Fibroblast of lung (primary cell): ENCODE data around the gene YIPF2. TPM values are rescaled to one million over a fixed set of nuclear protein-coding genes. Genes with fewer than 3 reads are reported as not detected.

ENCODE experiments used
- DNase-seq, 2 donors: peaks; one replicate each; pipeline versions ENCODE4 v3.0.0 to v3.0.0-alpha.2; 2010; ENCODE audit warnings: low read depth in 2 of 2
- H2AFZ ChIP-seq: 2 replicates; pipeline ENCODE4 v1.5.1; 2012; ENCODE audit warnings: low read length, control low read depth, inconsistent platforms
- H3K27ac ChIP-seq: 2 replicates; pipeline ENCODE4 v1.5.1; 2011; ENCODE audit warnings: low read length, control low read depth; ENCODE audit not compliant: insufficient read depth
- H3K27me3 ChIP-seq: 2 replicates; pipeline ENCODE4 v1.5.1; 2011; ENCODE audit warnings: mild to moderate bottlenecking, low read length; ENCODE audit not compliant: control insufficient read depth, insufficient read depth
- H3K36me3 ChIP-seq: 2 replicates; pipeline ENCODE4 v1.5.1; 2011; ENCODE audit warnings: low read length; ENCODE audit not compliant: control insufficient read depth, insufficient read depth
- H3K4me1 ChIP-seq: 2 replicates; pipeline ENCODE4 v1.5.1; 2011; ENCODE audit warnings: low read length; ENCODE audit not compliant: control insufficient read depth, insufficient read depth; ENCODE audit errors: extremely low read depth
- H3K4me2 ChIP-seq: 2 replicates; pipeline ENCODE4 v1.5.1; 2011; ENCODE audit warnings: low read length, control low read depth; ENCODE audit not compliant: insufficient read depth; ENCODE audit errors: extremely low read depth
- H3K4me3 ChIP-seq, 4 experiments: fragments of 200-600 bp in 1 of 4; sonication (generic) in 1 of 4; replicated peaks in 1 of 4; 2 replicates each; pipeline ENCODE4 v1.5.1; 2011 to 2016; ENCODE audit warnings: low read length in 4 of 4, low read depth in 3 of 4, mild to moderate bottlenecking in 3 of 4, control low read depth in 2 of 4, inconsistent platforms in 1 of 4, mixed read lengths in 1 of 4; ENCODE audit not compliant: insufficient read depth in 1 of 4; ENCODE audit errors: control extremely low read depth in 1 of 4
- H3K79me2 ChIP-seq: 2 replicates; pipeline ENCODE4 v1.5.1; 2012; ENCODE audit warnings: mild to moderate bottlenecking, low read length, inconsistent platforms; ENCODE audit not compliant: control insufficient read depth, insufficient read depth
- H3K9ac ChIP-seq: 2 replicates; pipeline ENCODE4 v1.5.1; 2011; ENCODE audit warnings: mild to moderate bottlenecking, low read length, control low read depth; ENCODE audit not compliant: insufficient read depth
- H3K9me3 ChIP-seq: 2 replicates; pipeline ENCODE4 v1.5.1; 2012; ENCODE audit warnings: low read depth, low read length; ENCODE audit not compliant: control insufficient read depth, insufficient read depth
- H4K20me1 ChIP-seq: 2 replicates; pipeline ENCODE4 v1.5.1; 2011; ENCODE audit warnings: low read length; ENCODE audit not compliant: control insufficient read depth, insufficient read depth; ENCODE audit errors: extremely low read depth
- EZH2 ChIP-seq: IDR thresholded peaks from 2 replicates; pipeline ENCODE4 v1.5.1; 2012; ENCODE audit warnings: low read length, control low read depth, mild to moderate bottlenecking; ENCODE audit errors: missing control alignments
- polyA minus RNA-seq: library from RNA; depleted of rRNA, polyadenylated mRNA; stranded (reverse); fragments of >200 nt; gene quantifications from 2 replicates; pipeline ENCODE4 v1.2.3, GENCODE V29; 2011; ENCODE audit warnings: low replicate concordance
- polyA plus RNA-seq, 2 donors: library from polyadenylated mRNA; depleted of rRNA in 1 of 2; stranded (reverse) in 1 of 2; unstranded in 1 of 2; fragments of >200 nt; gene quantifications; 2 replicates each; pipeline ENCODE4 v1.2.1, GENCODE V29; 2011 to 2012; ENCODE audit warnings: missing spikeins in 1 of 2
- total RNA-seq: library from RNA; depleted of rRNA; stranded (reverse); fragments of >200 nt; gene quantifications from 2 replicates; pipeline ENCODE4 v1.2.1, GENCODE V29; 2014
- TF ChIP-seq, protein P1 (sequence below), 2 donors: IDR thresholded peaks in 1 of 2; conservative IDR thresholded peaks in 1 of 2; 1 replicate in 1 of 2; 2 replicates in 1 of 2; pipeline ENCODE4 v1.5.1; 2011 to 2012; ENCODE audit warnings: low read length in 2 of 2, control low read depth in 1 of 2, inconsistent platforms in 1 of 2, low read depth in 1 of 2, mild to moderate bottlenecking in 1 of 2

Gene YIPF2
- total RNA-seq = 83.7 and 118 TPM in 2 replicates
- 31.6 and 41.5 TPM in 2 replicates for polyA plus RNA-seq
- polyA plus RNA-seq (2012) = 59.6 and 61.4 TPM in 2 replicates
- 67.4 and 81.6 TPM in 2 replicates for polyA minus RNA-seq

DNA sequence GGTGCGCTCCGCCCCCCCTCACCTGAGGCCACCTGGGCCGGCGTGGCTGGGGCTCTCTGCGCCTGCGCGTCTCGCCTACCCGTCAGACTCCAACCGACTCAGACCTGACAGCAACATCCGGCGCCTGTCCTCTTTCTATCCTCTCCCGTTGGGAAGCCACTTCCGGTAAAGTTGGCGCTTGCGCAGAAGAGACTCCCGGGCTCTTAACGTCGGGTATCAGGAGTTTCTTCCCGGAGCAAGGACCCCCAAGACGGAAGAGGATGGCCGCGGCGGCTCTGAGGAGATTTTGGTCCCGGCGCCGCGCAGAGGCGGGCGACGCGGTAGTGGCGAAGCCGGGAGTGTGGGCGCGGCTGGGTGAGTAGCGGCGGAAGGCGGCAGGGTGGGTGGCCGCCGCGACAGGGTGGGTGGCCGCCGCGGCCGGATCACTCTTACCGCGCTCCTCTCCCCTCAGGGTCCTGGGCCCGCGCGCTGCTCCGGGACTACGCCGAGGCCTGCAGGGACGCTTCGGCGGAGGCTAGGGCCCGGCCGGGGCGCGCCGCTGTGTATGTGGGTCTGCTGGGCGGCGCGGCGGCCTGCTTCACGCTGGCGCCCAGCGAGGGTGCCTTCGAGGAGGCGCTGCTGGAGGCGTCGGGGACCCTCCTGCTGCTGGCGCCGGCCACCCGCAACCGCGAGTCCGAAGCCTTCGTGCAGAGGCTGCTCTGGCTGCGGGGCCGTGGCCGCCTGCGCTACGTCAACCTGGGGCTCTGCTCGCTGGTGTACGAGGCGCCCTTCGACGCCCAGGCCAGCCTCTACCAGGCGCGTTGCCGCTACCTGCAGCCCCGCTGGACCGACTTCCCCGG is at the start of gene YIPF2, which contains the start of gene TIMM29:
Gene YIPF2 (minus strand): TSS at position 77 of the 839 bp plus-strand sequence. CDS start 229 bp downstream, outside the sequence.
Gene TIMM29 (plus strand): TSS at position 249 of the 839 bp plus-strand sequence. CDS start 12 bp downstream, at position 261.
- peak within 1 kb of the TSS; percentile 69 for H3K27ac ChIP-seq
- TF ChIP-seq EZH2 = no peak
- TF ChIP-seq, protein P1, sequence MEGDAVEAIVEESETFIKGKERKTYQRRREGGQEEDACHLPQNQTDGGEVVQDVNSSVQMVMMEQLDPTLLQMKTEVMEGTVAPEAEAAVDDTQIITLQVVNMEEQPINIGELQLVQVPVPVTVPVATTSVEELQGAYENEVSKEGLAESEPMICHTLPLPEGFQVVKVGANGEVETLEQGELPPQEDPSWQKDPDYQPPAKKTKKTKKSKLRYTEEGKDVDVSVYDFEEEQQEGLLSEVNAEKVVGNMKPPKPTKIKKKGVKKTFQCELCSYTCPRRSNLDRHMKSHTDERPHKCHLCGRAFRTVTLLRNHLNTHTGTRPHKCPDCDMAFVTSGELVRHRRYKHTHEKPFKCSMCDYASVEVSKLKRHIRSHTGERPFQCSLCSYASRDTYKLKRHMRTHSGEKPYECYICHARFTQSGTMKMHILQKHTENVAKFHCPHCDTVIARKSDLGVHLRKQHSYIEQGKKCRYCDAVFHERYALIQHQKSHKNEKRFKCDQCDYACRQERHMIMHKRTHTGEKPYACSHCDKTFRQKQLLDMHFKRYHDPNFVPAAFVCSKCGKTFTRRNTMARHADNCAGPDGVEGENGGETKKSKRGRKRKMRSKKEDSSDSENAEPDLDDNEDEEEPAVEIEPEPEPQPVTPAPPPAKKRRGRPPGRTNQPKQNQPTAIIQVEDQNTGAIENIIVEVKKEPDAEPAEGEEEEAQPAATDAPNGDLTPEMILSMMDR (conservative IDR thresholded peaks at IDR 0.05 in 1 of 2, IDR thresholded peaks at IDR 0.05 in 1 of 2; ENCODE audit: low read depth in 1 of 2, low read length in 2 of 2) = no peak

DNA sequence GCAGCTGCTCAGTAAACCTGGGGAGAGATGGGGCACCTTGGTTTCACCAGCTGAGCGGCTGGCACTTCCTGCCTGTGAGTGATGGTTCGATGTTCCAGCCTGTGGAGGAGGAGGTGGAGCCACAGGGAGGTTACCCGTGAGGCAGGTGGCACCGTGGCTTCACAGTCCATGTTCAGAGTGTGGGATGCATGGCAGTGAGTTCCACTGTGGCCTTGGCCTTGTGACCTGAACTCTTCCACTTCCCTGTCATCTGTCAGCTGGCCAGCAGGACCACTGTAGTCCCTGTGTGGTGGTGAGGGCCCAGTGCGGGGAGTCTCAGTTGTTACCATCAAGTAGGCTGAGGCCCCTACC is 49.3 kb upstream of the YIPF2 start:
- Histone ChIP-seq H3K4me1 (peaks cover 15% of the 10 kb centered on the region), H3K27ac (no peak overlapping the region), H3K27me3 (no peaks in the 10 kb centered on the region), H3K36me3 (no peaks in the 10 kb centered on the region), H4K20me1 (peaks cover 2% of the 10 kb centered on the region), H3K9me3 (no peaks in the 10 kb centered on the region), H2AFZ (no peak overlapping the region), H3K79me2 (peaks cover 83% of the 10 kb centered on the region), H3K4me2 (no peak overlapping the region), H3K4me3 (no peak overlapping the region), H3K9ac (no peak overlapping the region)
- no peak for DNase-seq
- TF ChIP-seq EZH2 = no peak
- TF ChIP-seq, protein P1 (conservative IDR thresholded peaks at IDR 0.05 in 1 of 2, IDR thresholded peaks at IDR 0.05 in 1 of 2; ENCODE audit: low read depth in 1 of 2, low read length in 2 of 2) = no peak

More for the DNA sequence above, at the start of gene YIPF2, which contains the start of gene TIMM29:
- Histone ChIP-seq H3K4me1 (peaks cover 5% of the 10 kb centered on the region), H3K36me3 (peaks cover 6% of the 10 kb centered on the region), H3K79me2 (peaks cover 35% of the 10 kb centered on the region), H2AFZ (peak within 1 kb of the TSS; percentile 53), H3K4me3 (peak within 1 kb of the TSS; percentile 71 to 90 (median 80)), H3K27me3 (no peaks in the 10 kb centered on the region), H3K4me2 (peak within 1 kb of the TSS; percentile 86), H3K9me3 (no peaks in the 10 kb centered on the region), H4K20me1 (no peaks in the 10 kb centered on the region), H3K9ac (peak within 1 kb of the TSS; percentile 85)
- DNase-seq = peak; percentile 95 to 98

DNA sequence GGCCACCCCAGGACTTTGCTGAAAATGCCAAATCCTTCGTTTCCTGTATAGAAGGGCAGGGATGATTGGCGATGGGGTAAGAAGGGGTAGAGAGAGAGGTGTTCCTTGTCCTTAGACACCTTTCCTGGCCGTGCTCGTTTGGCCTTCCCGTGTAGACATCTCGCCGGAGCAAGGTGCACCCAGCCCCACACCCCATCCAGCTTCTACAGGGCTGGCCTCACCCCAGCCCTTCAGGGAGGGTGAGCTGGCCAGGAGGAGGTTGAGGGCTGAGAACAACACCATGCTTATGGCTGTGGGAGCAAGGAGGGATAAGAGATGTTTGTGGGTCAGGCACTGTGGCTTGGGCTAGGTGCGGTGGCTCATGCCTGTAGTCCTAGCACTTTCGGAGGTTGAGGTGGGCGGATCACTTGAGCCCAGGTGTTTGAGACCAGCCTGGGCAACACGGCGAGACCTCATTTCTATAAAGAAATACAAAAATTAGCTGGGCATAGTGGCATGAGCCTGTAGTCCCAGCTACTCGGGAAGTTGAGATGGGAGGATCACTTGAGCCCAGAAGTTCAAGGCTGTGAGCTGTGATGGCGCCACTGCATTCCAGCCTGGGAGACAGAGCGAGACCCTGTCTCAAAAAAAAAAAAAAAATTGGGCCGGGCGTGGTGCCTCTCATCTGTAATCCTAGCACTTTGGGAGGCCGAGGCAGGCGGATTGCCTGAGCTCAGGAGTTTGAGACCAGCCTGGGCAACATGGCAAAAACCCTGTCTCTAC is 47.9 kb upstream of the YIPF2 start:
- no peaks in the 10 kb centered on the region for H3K27me3 ChIP-seq
- H4K20me1 ChIP-seq = peaks cover 2% of the 10 kb centered on the region
- peak overlapping the region; percentile 43 for H3K27ac ChIP-seq
- peak overlapping the region in 2 of 4 experiments; percentile 25 to 30 for H3K4me3 ChIP-seq
- peaks cover 15% of the 10 kb centered on the region for H3K4me1 ChIP-seq
- DNase-seq = no peak
- H3K4me2 ChIP-seq = peak overlapping the region; percentile 74
- TF ChIP-seq, protein P1 (conservative IDR thresholded peaks at IDR 0.05 in 1 of 2, IDR thresholded peaks at IDR 0.05 in 1 of 2; ENCODE audit: low read depth in 1 of 2, low read length in 2 of 2) = no peak
- no peak for TF ChIP-seq EZH2
- H3K79me2 ChIP-seq = peaks cover 84% of the 10 kb centered on the region
- peak overlapping the region; percentile 16 for H3K9ac ChIP-seq
- H2AFZ ChIP-seq = no peak overlapping the region
- no peaks in the 10 kb centered on the region for H3K9me3 ChIP-seq
- no peaks in the 10 kb centered on the region for H3K36me3 ChIP-seq
